Smooth muscle cell (in vitro differentiated cells): Measurements from ENCODE around the gene PER3. TPM values are rescaled to one million over a fixed set of nuclear protein-coding genes. Genes with fewer than 3 reads are reported as not detected.

Experiments used
- DNase-seq: peaks from one replicate; lab custom pipeline; 2025; ENCODE audit not compliant: unreplicated experiment; lab: John Stamatoyannopoulos, UW
- H2AFZ ChIP-seq: fragments of 200-600 bp; sonication (generic); 2 replicates; pipeline ENCODE4 v1.6.0; 2016; ENCODE audit warnings: antibody characterized with exemption, low read depth, mild to moderate bottlenecking
- H3F3A ChIP-seq: fragments of 200-600 bp; sonication (generic); 2 replicates; pipeline ENCODE4 v1.6.0; 2017; ENCODE audit warnings: antibody characterized with exemption, low read depth
- H3K27ac ChIP-seq: fragments of 200-600 bp; sonication (generic); 2 replicates; pipeline ENCODE4 v1.5.1; 2016; ENCODE audit warnings: low read depth, mild to moderate bottlenecking
- H3K27me3 ChIP-seq: fragments of 200-600 bp; sonication (generic); 2 replicates; pipeline ENCODE4 v1.6.1; 2016; ENCODE audit warnings: low read depth, mild to moderate bottlenecking
- H3K36me3 ChIP-seq: fragments of 200-600 bp; sonication (generic); 2 replicates; pipeline ENCODE4 v1.5.1; 2016; ENCODE audit warnings: low read depth
- H3K4me1 ChIP-seq: fragments of 200-600 bp; sonication (generic); 2 replicates; pipeline ENCODE4 v1.5.1; 2016; ENCODE audit warnings: low read depth
- H3K4me2 ChIP-seq: fragments of 200-600 bp; sonication (generic); 2 replicates; pipeline ENCODE4 v1.6.0; 2016; ENCODE audit warnings: mild to moderate bottlenecking
- H3K4me3 ChIP-seq: fragments of 200-600 bp; sonication (generic); 2 replicates; pipeline ENCODE4 v1.5.1; 2016; ENCODE audit warnings: mild to moderate bottlenecking
- H3K79me2 ChIP-seq: fragments of 200-600 bp; sonication (generic); 2 replicates; pipeline ENCODE4 v1.6.0; 2016; ENCODE audit warnings: low read depth, mild to moderate bottlenecking
- H3K9ac ChIP-seq: fragments of 200-600 bp; sonication (generic); 2 replicates; pipeline ENCODE4 v1.6.0; 2016; ENCODE audit warnings: low read depth
- H3K9me3 ChIP-seq: fragments of 200-600 bp; sonication (generic); replicated peaks from 2 replicates; pipeline ENCODE4 v1.5.1; 2016; ENCODE audit warnings: low read depth
- H4K20me1 ChIP-seq: fragments of 200-600 bp; sonication (generic); 2 replicates; pipeline ENCODE4 v1.6.0; 2016; ENCODE audit warnings: low read depth
- WGBS: methylation state at CpG from one replicate; pipeline ENCODE4 v1.1.7; 2016; ENCODE audit warnings: low lambda C conversion rate; 5-methylcytosine and 5-hydroxymethylcytosine counted together
- polyA plus RNA-seq: library from polyadenylated mRNA; unstranded; fragments of >200 nt; fragmentation: Nextera tagmentation; extraction: Ambion mirVana; gene quantifications from 2 replicates; pipeline ENCODE4 v1.2.1, GENCODE V29; 2016
- total RNA-seq: library from RNA; depleted of rRNA; stranded (reverse); fragments of >200 nt; gene quantifications from 2 replicates; pipeline ENCODE4 v1.2.3, GENCODE V29; 2014
- TF ChIP-seq, protein P1 (sequence below): fragments of 200-600 bp; sonication (generic); IDR thresholded peaks from 2 replicates; pipeline ENCODE4 v1.5.1; 2017; ENCODE audit warnings: borderline replicate concordance, mild to moderate bottlenecking, antibody characterized with exemption; ENCODE audit not compliant: insufficient read depth, poor library complexity, severe bottlenecking

The PER3 gene
- total and polyA plus RNA-seq, 2 experiments from 2014 or later, result 5.9 to 13.2 TPM

- H3K4me2 ChIP-seq, result no peak overlapping the region
- H3K4me3 ChIP-seq, result no peak overlapping the region
- no peak for DNase-seq
- H2AFZ ChIP-seq, result no peak overlapping the region
- no peaks in the 10 kb centered on the region for H3K4me1 ChIP-seq
- 84% methylated on average over 7 of the region's 7 CpGs for WGBS
- peaks cover 1% of the 10 kb centered on the region for H3K79me2 ChIP-seq
- H3K27ac ChIP-seq, result no peak overlapping the region
- no peaks in the 10 kb centered on the region for H3K9me3 ChIP-seq
- TF ChIP-seq, protein P1, sequence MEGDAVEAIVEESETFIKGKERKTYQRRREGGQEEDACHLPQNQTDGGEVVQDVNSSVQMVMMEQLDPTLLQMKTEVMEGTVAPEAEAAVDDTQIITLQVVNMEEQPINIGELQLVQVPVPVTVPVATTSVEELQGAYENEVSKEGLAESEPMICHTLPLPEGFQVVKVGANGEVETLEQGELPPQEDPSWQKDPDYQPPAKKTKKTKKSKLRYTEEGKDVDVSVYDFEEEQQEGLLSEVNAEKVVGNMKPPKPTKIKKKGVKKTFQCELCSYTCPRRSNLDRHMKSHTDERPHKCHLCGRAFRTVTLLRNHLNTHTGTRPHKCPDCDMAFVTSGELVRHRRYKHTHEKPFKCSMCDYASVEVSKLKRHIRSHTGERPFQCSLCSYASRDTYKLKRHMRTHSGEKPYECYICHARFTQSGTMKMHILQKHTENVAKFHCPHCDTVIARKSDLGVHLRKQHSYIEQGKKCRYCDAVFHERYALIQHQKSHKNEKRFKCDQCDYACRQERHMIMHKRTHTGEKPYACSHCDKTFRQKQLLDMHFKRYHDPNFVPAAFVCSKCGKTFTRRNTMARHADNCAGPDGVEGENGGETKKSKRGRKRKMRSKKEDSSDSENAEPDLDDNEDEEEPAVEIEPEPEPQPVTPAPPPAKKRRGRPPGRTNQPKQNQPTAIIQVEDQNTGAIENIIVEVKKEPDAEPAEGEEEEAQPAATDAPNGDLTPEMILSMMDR, result no peak
- H3K27me3 ChIP-seq, result no peaks in the 10 kb centered on the region
- peaks cover 11% of the 10 kb centered on the region for H4K20me1 ChIP-seq
- H3K36me3 ChIP-seq, result peaks cover 6% of the 10 kb centered on the region
- H3F3A ChIP-seq, result peaks cover 17% of the 10 kb centered on the region
- no peak overlapping the region for H3K9ac ChIP-seq
These were observed 2.6 kb upstream of the PER3 start for GRCh38 chr1:7781501-7781900.

GRCh38 chr1:7781923-7782495 lies 2.1 kb upstream of the PER3 start:
- H3K4me3 ChIP-seq, result no peak overlapping the region
- peaks cover 6% of the 10 kb centered on the region for H4K20me1 ChIP-seq
- no peak overlapping the region for H2AFZ ChIP-seq
- H3K9ac ChIP-seq, result no peak overlapping the region
- no peak for DNase-seq
- H3K4me2 ChIP-seq, result no peak overlapping the region
- no peaks in the 10 kb centered on the region for H3K4me1 ChIP-seq
- H3K79me2 ChIP-seq, result no peaks in the 10 kb centered on the region
- H3K36me3 ChIP-seq, result peaks cover 6% of the 10 kb centered on the region
- WGBS, result 94% methylated on average over 16 of the region's 16 CpGs
- H3K9me3 ChIP-seq, result no peaks in the 10 kb centered on the region
- H3F3A ChIP-seq, result peaks cover 17% of the 10 kb centered on the region
- H3K27me3 ChIP-seq, result no peaks in the 10 kb centered on the region
- TF ChIP-seq, protein P1, result no peak
- H3K27ac ChIP-seq, result no peak overlapping the region

- Histone ChIP-seq H3K9ac (peak overlapping the region; percentile 39), H3K79me2 (no peaks in the 10 kb centered on the region)
These were observed 846 bp upstream of the PER3 start for GRCh38 chr1:7783178-7783711.

More at GRCh38 chr1:7783178-7783711, 846 bp upstream of the PER3 start:
- H3K4me1 ChIP-seq, result no peaks in the 10 kb centered on the region
- 16% methylated on average over 12 of the region's 34 CpGs for whole genome bisulfite sequencing
- no peaks in the 10 kb centered on the region for H3K9me3 ChIP-seq
- H4K20me1 ChIP-seq, result peaks cover 5% of the 10 kb centered on the region
- H3K36me3 ChIP-seq, result no peaks in the 10 kb centered on the region
- DNase-seq, result peak; percentile 55
- no peak overlapping the region for H2AFZ ChIP-seq
- TF ChIP-seq, protein P1, result no peak
- peaks cover 17% of the 10 kb centered on the region for H3F3A ChIP-seq
- H3K27ac ChIP-seq, result no peak overlapping the region
- peak overlapping the region; percentile 65 for H3K4me3 ChIP-seq
- H3K27me3 ChIP-seq, result no peaks in the 10 kb centered on the region
- H3K4me2 ChIP-seq, result peak overlapping the region; percentile 97
